Measurements from ENCODE around the gene ERN1.

ERN1 gene

DNA sequence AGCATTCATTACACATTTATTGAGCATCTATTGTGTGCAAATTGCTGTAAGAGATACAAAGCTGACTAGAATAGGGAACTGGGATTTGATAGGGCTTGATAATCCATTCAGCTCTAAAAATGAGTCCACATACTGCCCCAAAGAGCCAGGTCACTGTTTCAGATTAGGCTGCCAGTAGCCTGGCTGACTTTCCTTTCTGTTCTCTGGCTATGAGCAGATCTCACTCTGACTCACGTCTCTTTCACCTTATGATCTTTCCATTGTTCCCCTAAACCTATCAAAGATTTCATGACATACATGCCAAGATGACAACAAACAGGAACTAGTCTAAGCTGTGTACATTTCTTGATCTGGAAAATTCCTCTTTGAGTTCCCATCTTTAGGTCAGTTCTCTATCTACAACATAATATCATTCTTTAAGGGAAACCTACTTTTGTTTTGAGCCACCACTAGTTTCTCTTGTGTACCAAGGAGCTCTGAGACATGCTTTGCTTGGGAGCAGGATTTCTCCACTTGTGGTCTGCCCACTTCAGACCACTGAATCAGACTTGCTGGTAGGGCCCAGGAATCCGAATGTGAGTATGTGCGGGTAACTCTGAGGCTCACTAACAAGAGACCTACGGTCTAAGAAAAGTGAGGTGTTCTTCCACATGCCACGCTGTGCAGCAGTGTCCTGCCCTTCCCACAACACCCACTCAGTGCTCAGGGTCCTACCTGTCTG is 68.6 kb downstream of the ERN1 start:
- peak in 1 of 2 donors; percentile 33 for DNase-seq (ENCODE audit: low read depth in 2 of 2)

- no peak for DNase-seq (ENCODE audit: low read depth in 2 of 2)
Observed at GRCh38 chr17:64060331-64060730, 69.6 kb downstream of the ERN1 start.

DNA sequence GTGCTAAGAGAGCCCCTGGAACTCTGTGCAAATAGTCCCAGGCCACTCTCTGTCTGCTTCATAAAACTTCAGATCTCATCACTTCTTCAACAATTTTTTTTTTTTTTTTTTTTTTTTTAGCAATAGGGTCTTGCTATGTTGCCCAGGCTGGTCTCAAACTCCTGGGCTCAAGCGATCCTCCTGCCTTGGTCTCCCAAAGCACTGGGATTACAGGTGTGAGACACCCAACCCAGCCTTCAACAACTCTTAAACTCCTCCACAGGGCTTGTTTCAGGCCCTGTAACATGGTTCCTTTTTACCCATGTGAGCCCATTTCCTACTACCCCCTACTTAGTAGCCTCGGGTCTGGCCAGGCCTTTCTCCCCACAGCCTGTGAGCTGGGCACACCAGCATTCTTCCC is 70.2 kb downstream of the ERN1 start:
- no peak for DNase-seq (ENCODE audit: low read depth in 2 of 2)

DNA sequence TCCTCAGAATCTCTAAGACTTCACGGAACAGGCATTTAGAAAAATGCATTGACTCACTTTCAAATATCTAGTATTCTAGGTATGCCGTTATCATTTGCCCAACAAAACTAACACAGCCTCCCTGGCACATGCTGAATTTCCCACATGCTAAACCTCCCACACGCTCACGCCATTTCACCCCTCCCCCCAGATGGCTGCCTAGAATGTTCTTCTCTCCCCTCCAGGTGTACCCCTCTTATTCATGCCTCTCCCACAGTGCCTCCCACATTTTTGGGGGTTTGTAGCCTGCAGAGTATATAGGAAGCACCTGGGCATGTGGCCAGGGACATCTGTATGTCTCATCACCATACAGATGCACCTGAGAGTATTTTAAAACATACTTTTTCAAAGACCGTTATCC is 71.3 kb downstream of the ERN1 start:
- no peak for DNase-seq (ENCODE audit: low read depth in 2 of 2)

DNA sequence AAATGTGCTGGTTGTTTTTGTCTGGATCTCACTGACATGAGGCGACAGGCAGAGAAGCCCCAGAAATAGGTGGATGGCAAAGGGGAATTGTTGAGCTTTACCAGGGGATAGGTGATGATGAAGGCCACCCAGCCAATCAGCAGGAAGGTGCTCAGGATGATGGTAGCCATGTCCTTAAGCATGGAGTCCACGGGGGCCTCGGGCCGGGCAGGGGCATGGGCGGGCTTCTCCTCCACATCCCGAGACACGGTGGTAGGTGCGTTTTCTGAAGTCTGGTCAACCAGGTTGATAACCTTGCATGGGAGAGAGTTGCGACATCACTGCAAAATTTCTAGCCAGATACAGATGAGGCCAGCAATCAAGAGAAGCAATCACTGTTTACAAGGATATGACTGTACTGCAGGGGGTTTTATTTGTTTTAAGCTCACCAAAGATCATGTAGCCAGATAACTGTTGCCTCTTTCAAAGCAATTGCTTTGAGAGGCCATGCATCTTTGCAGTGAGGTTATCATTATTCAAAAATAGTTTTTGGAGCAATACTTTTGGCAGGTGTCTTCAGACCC is 72.2 kb downstream of the ERN1 start:
- no peak for DNase-seq (ENCODE audit: low read depth in 2 of 2)

DNA sequence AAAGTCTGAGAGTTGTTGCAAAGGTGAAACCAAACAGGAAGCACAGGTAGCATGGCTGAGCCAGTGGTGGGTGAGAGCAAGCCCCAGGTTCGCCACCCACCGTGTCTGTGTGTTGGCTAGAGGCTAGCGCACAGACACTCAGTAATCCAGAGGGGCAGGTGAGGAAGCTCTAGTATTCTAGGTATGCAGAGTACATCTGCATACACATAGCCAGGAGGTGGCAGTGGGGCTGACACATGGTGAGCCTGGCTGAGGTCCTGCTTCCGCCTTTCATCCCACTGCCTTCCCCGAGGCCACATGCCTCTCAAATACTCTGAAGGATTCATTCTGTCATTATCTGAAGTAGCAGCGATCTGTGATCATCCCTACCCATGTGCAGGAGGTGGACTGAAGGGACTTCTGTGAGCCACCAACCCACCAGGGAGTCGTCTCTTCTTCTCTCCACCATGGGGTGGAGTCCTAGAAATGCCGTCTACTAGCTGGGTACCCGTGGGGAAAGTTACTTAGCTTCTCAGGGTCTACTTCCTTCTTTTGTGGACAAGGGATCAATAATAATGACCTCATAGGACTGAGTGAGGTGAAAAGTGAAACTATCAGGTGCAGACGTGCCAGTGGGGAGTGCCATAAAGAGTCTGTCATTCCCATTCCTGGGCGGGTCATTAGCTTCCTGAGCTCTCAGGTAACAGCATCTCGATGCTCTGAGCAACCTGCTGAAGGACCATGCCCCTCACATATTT is 73.5 kb downstream of the ERN1 start:
- DNase-seq (ENCODE audit: low read depth in 2 of 2), result no peak

- DNase-seq (ENCODE audit: low read depth in 2 of 2), result no peak
Observed at GRCh38 chr17:64055183-64056142, 74.5 kb downstream of the ERN1 start.

GRCh38 chr17:64054304-64054703 is 75.6 kb downstream of the ERN1 start:
- DNase-seq (ENCODE audit: low read depth in 2 of 2), result no peak

- DNase-seq (ENCODE audit: low read depth in 2 of 2), result no peak
Observed at GRCh38 chr17:64053101-64053500, 76.8 kb downstream of the ERN1 start.

DNA sequence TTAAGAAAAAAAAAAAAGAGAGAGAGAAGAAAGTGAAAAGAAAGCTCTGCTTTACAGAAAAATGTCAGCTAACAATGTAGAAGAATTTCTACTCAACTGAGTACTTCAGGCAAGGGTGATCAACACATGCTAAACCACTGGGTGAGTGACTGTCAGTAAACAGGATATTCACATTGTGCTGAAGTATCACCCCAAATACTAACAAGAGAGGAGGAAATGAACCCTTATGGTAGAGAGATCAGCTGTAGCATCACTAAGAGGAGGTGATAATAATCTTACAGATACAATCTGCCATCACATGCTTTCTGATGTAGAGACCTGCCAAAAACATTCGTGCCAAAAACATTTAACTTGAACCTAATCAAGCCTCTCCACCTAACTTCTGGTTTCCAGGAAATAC is 78.8 kb downstream of the ERN1 start:
- no peak for DNase-seq (ENCODE audit: low read depth in 2 of 2)

DNA sequence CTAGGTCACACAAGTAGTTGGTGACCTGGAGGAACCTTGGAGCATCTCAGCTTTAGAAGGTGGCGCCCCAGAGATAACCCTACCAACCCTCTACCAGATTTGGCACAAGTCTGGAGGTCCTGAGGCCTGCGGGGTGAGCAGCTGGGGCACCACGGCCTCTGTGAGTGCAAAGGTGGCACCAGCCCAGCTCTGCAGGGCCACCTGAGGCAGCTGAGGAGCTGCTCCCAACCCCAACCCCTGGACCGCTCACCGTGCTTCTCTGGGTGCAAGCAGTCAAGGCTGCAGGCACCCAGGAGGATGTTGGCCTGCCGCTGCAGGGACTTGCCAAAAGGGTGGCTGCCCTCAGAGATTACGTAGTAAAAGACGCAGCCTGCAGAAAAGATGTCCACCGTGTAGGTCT is 81.1 kb downstream of the ERN1 start:
- no peak for DNase-seq (ENCODE audit: low read depth in 2 of 2)

- no peak for DNase-seq (ENCODE audit: low read depth in 2 of 2)
Observed at GRCh38 chr17:64045176-64045575, 84.8 kb downstream of the ERN1 start.

DNA sequence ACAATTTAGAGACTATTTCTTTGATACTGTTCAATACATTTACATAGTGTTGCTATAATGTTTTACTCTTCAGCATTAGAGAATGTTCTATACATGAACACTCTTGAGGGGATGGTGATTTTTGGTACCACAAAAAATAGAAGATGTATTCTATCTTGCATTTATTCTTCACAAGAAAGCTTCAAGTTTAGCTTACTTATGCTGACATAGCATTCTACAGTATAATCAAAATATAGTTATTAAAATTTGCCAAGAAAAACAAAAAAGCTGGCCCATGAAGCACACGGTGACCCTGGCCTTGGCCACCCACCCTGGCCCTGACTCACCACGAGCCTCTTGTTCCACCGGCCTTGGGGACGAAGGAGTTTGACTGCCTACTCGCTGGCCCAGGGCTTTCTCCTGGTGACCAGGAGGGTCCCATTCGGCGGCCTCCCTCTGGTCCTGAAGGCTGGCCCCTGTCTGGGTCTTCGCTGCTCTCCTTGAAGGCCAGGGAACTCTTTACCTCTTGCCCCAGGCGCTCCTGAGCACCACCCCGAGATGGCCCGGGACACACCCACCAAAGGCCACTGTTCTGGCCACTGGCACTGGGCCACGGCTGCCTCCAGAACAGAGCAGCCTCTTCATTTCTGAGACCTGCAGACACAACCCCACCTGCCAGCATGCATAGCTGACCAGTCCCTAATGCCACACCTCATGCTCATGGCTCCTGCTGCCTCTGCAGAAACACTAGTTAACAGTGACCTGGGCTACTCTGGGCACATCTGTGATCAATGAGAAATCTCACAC is 87.1 kb downstream of the ERN1 start:
- no peak for DNase-seq (ENCODE audit: low read depth in 2 of 2)

DNA sequence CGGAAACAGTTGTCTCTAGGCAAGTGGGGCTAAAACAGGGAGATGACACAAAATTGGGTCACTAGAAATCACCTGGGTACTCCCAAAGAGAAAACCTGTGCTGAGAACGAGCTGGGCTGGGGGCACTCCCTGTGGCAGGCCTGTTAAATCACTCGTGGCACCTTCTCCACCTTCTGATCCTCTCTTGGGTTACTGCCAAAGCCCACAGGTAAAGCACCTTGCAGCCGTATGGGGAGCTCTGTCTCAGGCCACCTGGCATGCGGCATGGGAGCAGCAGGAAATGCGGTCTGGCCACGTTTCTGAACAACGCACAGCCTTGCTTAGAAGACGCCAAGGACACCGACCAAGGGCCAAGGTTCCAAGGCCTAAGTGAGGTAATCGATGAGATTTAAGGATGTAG is 88.0 kb downstream of the ERN1 start:
- no peak for DNase-seq (ENCODE audit: low read depth in 2 of 2)

DNA sequence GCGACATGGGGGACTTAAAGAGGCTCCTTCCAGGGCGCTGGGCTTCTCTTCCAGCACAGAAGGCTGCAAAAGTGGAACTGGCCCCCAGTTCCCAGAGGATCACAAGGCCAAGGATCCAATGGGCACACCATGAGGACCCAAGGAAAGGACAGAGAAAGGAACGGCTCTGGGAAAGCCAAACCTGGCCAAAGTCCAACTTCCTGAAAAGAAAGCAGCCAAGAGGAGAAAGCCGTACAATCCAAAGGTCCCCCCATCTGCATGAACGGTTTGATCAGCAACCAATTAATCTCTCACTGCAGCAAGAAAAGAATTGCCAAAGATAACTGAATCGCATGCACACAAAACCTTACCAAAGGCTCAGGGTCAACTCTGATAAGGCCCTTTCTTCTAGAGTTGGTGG is 89.7 kb downstream of the ERN1 start:
- DNase-seq (ENCODE audit: low read depth in 2 of 2), result no peak

GRCh38 chr17:64039106-64039400 is 90.9 kb downstream of the ERN1 start:
- DNase-seq (ENCODE audit: low read depth in 2 of 2), result no peak

DNA sequence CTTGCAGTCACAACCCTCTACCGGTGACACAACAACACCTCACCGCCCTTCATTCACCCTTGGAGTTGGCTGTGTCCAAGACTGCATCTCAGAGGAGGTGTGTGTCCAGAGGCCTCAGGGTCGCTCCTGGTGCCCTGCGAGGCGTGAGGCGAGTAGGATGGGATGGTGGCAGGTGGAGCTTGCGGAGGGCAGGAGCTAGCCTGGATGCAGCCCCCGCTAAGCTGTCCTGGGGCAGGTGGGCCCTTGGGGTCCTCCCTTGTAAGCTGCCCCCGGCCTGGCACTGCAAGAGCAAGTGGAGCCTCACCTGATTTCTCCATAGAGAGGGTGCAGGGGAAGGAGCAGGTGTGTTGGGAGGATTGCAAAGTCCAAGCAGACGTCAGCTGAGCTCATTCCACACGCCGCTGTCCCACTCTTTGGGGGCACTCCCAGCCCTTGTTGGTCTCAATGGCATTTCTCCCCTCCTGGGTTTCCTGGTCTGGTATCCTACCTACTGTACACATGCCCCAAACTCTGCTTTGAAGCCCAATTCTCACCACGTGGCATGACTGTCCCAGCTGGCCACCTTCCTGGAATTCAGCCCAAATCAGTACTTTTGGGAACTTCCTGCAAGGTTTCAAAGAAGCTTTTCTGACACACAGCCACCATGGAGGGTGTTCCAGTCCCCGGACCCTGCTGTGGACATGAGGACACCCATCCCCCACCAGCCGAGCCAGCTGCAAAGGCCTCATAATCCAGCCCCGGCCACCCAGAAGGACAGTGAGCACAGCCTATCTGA is 91.4 kb downstream of the ERN1 start:
- no peak for DNase-seq (ENCODE audit: low read depth in 2 of 2)

- DNase-seq (ENCODE audit: low read depth in 2 of 2), result no peak
Observed at GRCh38 chr17:64037802-64038201, 92.1 kb downstream of the ERN1 start.

DNA sequence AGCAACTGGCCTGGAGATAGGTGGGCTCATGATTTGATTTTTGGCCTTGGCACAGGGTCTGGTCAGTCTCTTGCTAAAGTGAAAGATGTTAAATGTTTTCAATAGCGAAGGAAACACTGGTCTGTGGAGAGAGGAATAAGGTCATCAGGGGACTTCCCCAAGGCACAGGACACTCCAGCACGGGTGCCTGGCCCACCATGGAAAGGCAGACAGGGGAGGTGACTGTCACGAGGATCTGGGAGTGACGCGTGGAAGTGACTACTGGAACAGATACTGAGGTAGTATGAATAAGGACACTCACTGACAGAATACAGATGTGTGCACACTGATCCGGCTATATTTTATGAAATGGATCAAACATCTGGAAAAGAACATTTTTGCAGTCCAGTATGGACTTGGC is 92.8 kb downstream of the ERN1 start:
- DNase-seq (ENCODE audit: low read depth in 2 of 2), result no peak

DNA sequence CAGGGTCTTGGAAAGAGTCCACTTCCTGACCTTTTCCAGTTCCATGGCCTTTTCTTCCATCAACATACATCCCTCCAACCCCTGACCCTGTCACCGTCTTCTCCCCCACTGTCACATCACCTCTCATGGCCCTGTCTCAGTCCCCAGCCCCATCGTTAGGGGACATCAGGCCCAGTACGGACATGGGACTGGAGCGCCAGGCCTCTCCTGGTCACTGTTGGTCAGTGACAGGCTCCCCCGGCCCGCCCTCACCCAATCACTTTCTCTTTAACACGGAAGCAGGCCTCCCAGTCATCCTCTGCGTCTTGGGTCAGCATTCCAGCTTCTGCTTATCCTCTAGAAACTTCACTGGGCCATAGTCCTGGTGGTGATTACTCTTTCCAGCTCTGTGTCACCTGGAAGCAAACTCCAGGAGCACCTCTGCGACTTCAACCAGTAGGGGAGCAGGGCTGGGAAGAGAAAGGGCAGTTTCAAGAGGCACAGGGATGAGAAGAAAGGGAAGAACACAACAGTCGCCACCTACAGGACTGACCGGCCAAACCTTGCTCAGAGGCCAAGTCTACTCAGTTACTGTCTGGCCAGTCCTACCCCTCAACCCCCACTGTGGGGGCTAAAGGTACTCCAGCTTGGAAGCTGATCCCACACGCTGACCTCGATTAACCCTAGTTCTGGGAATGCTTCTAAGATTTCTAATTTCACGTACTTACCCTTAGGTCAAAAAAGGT is 93.6 kb downstream of the ERN1 start:
- DNase-seq (ENCODE audit: low read depth in 2 of 2), result no peak
